ENCODE results near the gene C1orf232. TPM values are rescaled to one million over a fixed set of nuclear protein-coding genes. Genes with fewer than 3 reads are reported as not detected.

The C1orf232 gene
- total RNA-seq, 2 donors from 2014 or later: not detected

GRCh38 chr1:26188477-26188876 is 19.7 kb upstream of the C1orf232 start:
- Mint-ChIP-seq H3K27me3 (no peaks in the 10 kb centered on the region), H3K36me3 (ENCODE audit: low read depth) (no peaks in the 10 kb centered on the region), H3K4me3 (no peak overlapping the region), H3K4me1 (peaks cover 9% of the 10 kb centered on the region), H3K9me3 (no peaks in the 10 kb centered on the region), H3K27ac (no peak overlapping the region)
- ATAC-seq (replicated peaks): no peak

DNA sequence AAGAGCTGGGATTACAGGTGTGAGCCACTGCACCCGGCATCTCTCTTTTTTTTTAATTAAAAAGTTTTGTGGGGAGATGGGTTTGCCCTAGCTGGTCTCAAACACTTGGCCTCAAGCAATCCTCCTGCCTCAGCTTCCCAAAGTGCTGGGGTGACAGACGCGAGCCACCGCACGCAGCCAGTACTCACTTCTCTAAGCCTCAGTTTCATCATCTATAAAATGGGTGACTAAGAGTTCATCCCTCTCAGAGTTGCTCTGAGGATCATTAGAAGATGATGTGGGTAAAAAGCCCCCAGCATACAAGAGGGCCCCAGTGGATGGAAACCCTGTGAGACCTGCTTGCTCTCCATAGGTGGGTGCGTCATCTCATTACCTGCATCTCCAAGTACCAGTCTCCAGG is 19.1 kb upstream of the C1orf232 start:
- Mint-ChIP-seq H3K36me3 (ENCODE audit: low read depth) (no peaks in the 10 kb centered on the region), H3K4me3 (no peak overlapping the region), H3K4me1 (peaks cover 9% of the 10 kb centered on the region), H3K9me3 (no peaks in the 10 kb centered on the region), H3K27me3 (no peaks in the 10 kb centered on the region), H3K27ac (no peak overlapping the region)
- no peak for ATAC-seq (replicated peaks)

- no peak overlapping the region for H3K27ac Mint-ChIP-seq
- no peaks in the 10 kb centered on the region for H3K4me1 Mint-ChIP-seq
- no peaks in the 10 kb centered on the region for H3K36me3 Mint-ChIP-seq (ENCODE audit: low read depth)
- ATAC-seq (replicated peaks): no peak
- no peak overlapping the region for H3K4me3 Mint-ChIP-seq
- H3K27me3 Mint-ChIP-seq: no peaks in the 10 kb centered on the region
- no peaks in the 10 kb centered on the region for H3K9me3 Mint-ChIP-seq
Measured at GRCh38 chr1:26184883-26185282, 16.1 kb upstream of the C1orf232 start.

- no peaks in the 10 kb centered on the region for H3K36me3 Mint-ChIP-seq (ENCODE audit: low read depth)
- ATAC-seq (replicated peaks): no peak
- no peak overlapping the region for H3K27ac Mint-ChIP-seq
- H3K9me3 Mint-ChIP-seq: no peaks in the 10 kb centered on the region
- no peaks in the 10 kb centered on the region for H3K4me1 Mint-ChIP-seq
- H3K27me3 Mint-ChIP-seq: no peaks in the 10 kb centered on the region
- H3K4me3 Mint-ChIP-seq: no peak overlapping the region
Measured at GRCh38 chr1:26184086-26184485, 15.3 kb upstream of the C1orf232 start.

- H3K4me3 Mint-ChIP-seq: no peak overlapping the region
- no peaks in the 10 kb centered on the region for H3K27me3 Mint-ChIP-seq
- no peaks in the 10 kb centered on the region for H3K36me3 Mint-ChIP-seq (ENCODE audit: low read depth)
- no peaks in the 10 kb centered on the region for H3K9me3 Mint-ChIP-seq
- H3K4me1 Mint-ChIP-seq: no peaks in the 10 kb centered on the region
- ATAC-seq (replicated peaks): no peak
- H3K27ac Mint-ChIP-seq: no peak overlapping the region
Measured at GRCh38 chr1:26182383-26182696, 13.6 kb upstream of the C1orf232 start.

DNA sequence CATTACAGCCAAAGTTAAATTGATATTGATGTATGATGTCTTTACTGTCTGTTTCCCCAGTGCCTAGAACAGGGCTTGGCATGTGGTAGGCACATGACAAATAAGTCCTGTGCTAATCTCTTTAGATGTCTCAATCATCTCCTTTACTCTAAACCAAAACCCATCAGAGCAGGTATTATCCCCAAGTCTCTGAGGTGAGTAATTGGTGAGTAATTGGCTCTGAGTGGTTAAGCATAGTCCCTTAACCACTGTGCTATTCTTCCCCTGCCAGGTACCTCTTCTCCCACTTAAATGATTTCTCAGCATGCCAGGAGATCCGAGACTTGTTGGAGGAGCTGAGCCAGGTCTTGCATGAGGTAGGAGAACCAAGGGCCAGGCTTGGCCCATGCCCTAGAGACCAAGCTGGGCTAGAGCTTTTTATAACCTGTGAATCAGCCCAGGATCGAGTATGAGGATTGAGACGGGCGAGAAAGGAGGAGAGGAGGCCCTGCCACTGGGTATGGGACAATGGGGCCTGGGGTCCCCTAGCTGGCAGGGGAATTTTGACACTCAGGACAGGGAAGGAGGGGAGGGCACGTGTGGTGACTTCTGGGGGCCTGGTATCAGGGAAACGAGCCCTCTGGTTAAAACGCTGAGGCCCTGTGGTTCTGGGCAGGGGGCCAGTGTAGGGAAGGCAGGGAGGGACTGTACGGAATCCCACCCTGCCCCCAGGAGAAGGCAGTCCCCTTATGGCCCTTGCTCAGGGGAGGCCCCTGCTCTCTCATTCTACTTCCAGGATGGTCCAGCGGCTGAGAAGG is 13.0 kb upstream of the C1orf232 start:
- peak; percentile 96 for ATAC-seq (replicated peaks)
- no peaks in the 10 kb centered on the region for H3K4me1 Mint-ChIP-seq
- no peaks in the 10 kb centered on the region for H3K36me3 Mint-ChIP-seq (ENCODE audit: low read depth)
- no peak overlapping the region for H3K27ac Mint-ChIP-seq
- no peaks in the 10 kb centered on the region for H3K27me3 Mint-ChIP-seq
- H3K4me3 Mint-ChIP-seq: no peak overlapping the region
- no peaks in the 10 kb centered on the region for H3K9me3 Mint-ChIP-seq

GRCh38 chr1:26180010-26180506 is 11.3 kb upstream of the C1orf232 start:
- ATAC-seq (replicated peaks): no peak
- H3K4me3 Mint-ChIP-seq: no peak overlapping the region

GRCh38 chr1:26177182-26177684 is 8.5 kb upstream of the C1orf232 start, which contains the start of gene CNKSR1:
CNKSR1 (plus strand) TSS chr1:26177491; CDS start chr1:26177548, 57 bp downstream.
- H3K4me3 Mint-ChIP-seq: no peak within 1 kb of the TSS
- H3K36me3 Mint-ChIP-seq (ENCODE audit: low read depth): peaks cover 4% of the 10 kb centered on the region
- no peaks in the 10 kb centered on the region for H3K27me3 Mint-ChIP-seq
- H3K9me3 Mint-ChIP-seq: no peaks in the 10 kb centered on the region
- no peaks in the 10 kb centered on the region for H3K4me1 Mint-ChIP-seq
- no peak within 1 kb of the TSS for H3K27ac Mint-ChIP-seq
- ATAC-seq (replicated peaks): no peak

More at GRCh38 chr1:26180010-26180506, 11.3 kb upstream of the C1orf232 start:
- Mint-ChIP-seq H3K27ac (no peak overlapping the region), H3K4me1 (no peaks in the 10 kb centered on the region), H3K27me3 (no peaks in the 10 kb centered on the region), H3K36me3 (ENCODE audit: low read depth) (no peaks in the 10 kb centered on the region), H3K9me3 (no peaks in the 10 kb centered on the region)

GRCh38 chr1:26175346-26175745 is 6.6 kb upstream of the C1orf232 start:
- ATAC-seq (replicated peaks): no peak
- Mint-ChIP-seq H3K9me3 (no peaks in the 10 kb centered on the region), H3K4me3 (no peak overlapping the region), H3K27ac (no peak overlapping the region), H3K27me3 (no peaks in the 10 kb centered on the region), H3K36me3 (ENCODE audit: low read depth) (peaks cover 11% of the 10 kb centered on the region), H3K4me1 (no peaks in the 10 kb centered on the region)

DNA sequence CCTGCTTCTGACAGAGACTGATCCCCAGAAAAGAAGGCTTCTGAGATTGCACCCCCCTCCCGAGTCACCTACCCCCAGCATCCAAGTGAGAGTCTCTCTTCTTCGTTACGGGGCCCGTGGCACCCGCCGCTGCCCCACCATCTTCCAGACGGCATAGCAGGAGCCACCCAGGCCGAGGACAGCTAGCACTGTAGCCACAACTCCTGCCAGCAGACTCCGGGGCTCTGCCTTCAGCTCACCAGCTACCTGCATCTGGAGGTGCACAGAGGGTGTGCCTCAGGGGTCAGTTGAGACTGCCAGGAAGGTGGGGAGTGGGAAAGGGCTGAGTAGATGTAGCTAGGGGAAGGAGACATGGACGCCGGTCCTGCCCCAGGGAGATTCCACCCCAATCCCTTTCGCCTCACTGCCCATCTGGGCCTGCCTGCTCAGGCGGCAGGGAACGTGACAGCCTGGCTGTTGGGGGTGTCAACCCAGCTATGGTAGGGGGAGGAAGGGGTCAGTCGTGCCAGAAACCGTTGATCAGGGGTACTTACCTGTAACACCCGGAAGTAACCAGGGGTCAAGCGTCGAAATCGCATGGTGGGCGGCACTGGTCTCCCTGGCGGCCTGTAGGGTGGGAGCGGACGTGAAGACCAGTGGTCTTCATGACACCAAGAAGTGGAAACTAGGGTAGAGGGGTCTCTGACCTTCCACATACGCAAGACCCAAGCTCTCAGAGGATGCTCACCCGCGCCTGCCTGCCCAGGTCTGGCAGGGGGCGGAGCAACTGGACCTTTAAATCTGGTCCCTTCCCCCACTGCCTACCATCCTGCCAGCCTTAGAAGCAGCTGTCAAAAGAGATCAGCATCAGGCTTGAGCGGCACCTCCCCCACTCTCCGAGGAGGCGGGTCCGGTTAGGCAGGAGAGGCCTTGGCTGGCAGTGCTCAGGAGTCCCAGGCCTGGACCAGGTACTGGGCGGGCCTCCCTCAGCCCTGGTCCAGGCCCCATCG is 2.6 kb upstream of the C1orf232 start, which contains the start of gene ZNF593OS:
Gene ZNF593OS (minus strand): TSS at position 749 of the 989 bp plus-strand sequence. CDS start 171 bp downstream, at position 578.
- no peaks in the 10 kb centered on the region for H3K4me1 Mint-ChIP-seq
- peak within 1 kb of the TSS; percentile 73 for H3K4me3 Mint-ChIP-seq
- H3K27me3 Mint-ChIP-seq: no peaks in the 10 kb centered on the region
- H3K27ac Mint-ChIP-seq: peak within 1 kb of the TSS; percentile 17
- H3K36me3 Mint-ChIP-seq (ENCODE audit: low read depth): peaks cover 11% of the 10 kb centered on the region
- ATAC-seq (replicated peaks): no peak
- no peaks in the 10 kb centered on the region for H3K9me3 Mint-ChIP-seq

DNA sequence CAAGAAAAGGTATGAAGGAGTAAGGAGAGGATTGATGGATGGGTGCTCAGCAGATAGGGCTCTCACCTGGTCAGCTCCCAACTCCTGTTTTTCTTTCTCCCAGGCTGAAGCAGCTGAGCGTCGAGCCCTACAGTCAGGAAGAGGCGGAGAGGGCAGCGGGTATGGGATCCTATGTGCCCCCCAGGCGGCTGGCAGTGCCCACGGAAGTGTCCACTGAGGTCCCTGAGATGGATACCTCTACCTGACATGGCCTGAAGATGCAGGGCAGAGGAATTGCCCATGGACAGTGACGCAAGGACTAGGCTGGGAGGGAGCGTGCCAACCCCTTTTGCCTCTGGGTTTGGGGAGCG is 1.7 kb upstream of the C1orf232 start:
- ATAC-seq (replicated peaks): no peak
- peak overlapping the region; percentile 24 for H3K27ac Mint-ChIP-seq
- no peaks in the 10 kb centered on the region for H3K4me1 Mint-ChIP-seq
- H3K9me3 Mint-ChIP-seq: no peaks in the 10 kb centered on the region
- H3K27me3 Mint-ChIP-seq: no peaks in the 10 kb centered on the region
- peak overlapping the region; percentile 73 for H3K4me3 Mint-ChIP-seq
- peaks cover 11% of the 10 kb centered on the region for H3K36me3 Mint-ChIP-seq (ENCODE audit: low read depth)

DNA sequence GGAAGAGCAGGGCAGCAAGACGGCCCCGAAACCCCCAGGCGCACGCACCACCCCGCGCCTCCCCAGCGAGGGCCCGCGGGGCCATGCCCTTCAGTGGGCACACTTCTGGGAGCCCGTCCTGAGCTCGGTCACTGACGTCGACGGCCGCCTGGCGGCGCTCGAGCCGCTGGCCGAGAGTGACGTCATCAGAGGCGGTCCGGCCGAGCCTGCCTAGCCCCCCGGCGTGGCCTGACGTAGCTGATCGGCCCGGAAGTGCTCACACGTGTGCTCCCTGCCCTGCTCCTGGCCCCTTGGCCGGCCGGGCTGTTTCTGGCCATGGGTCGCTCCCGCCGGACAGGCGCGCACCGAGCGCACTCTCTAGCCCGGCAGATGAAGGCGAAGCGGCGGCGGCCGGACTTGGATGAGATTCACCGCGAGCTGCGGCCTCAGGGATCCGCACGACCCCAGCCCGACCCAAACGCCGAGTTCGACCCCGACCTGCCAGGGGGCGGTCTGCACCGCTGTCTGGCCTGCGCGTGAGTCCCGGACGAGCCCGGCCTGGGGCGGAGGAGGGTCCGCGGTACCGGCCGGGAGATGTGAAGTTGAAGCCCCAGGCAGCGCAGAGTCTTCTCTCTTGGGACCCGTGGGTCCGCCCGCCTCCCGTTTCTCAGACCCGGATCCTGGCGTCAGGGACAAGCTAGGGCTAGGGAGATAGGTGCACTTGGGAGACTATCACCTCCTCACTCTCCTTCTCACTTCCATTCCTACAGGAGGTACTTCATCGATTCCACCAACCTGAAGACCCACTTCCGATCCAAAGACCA is 1.1 kb upstream of the C1orf232 start, which contains the start of gene ZNF593:
Gene ZNF593 (plus strand): TSS at position 240 of the 803 bp plus-strand sequence. CDS start 76 bp downstream, at position 316.
- Mint-ChIP-seq H3K9me3 (no peaks in the 10 kb centered on the region), H3K36me3 (ENCODE audit: low read depth) (peaks cover 11% of the 10 kb centered on the region), H3K4me1 (no peaks in the 10 kb centered on the region), H3K27ac (peak within 1 kb of the TSS; percentile 24), H3K27me3 (no peaks in the 10 kb centered on the region), H3K4me3 (peak within 1 kb of the TSS; percentile 73)
- peak; percentile 98 for ATAC-seq (replicated peaks)

DNA sequence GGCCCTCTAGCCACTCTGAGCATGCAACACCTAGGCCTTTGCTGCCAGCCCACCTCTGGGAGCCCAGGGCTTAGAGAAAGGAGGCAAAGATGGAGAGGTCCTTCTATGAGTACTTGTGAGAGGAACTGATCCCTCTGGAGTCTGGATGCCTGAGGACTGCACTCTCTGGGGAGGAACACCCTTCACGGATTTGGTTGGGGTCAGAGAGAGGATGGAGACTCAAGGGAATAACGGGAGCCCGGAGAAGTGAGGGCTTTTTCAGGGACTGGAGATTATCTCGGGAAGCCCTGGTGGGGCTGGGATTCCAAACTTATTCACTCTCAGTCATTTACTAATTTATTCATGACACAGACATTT is 413 bp upstream of the C1orf232 start:
- H3K27me3 Mint-ChIP-seq: no peaks in the 10 kb centered on the region
- no peak for ATAC-seq (replicated peaks)
- peak overlapping the region; percentile 24 for H3K27ac Mint-ChIP-seq
- peaks cover 11% of the 10 kb centered on the region for H3K36me3 Mint-ChIP-seq (ENCODE audit: low read depth)
- peak overlapping the region; percentile 73 for H3K4me3 Mint-ChIP-seq
- no peaks in the 10 kb centered on the region for H3K4me1 Mint-ChIP-seq
- H3K9me3 Mint-ChIP-seq: no peaks in the 10 kb centered on the region
